ENCODE measurements around the gene RNF150.

DNA sequence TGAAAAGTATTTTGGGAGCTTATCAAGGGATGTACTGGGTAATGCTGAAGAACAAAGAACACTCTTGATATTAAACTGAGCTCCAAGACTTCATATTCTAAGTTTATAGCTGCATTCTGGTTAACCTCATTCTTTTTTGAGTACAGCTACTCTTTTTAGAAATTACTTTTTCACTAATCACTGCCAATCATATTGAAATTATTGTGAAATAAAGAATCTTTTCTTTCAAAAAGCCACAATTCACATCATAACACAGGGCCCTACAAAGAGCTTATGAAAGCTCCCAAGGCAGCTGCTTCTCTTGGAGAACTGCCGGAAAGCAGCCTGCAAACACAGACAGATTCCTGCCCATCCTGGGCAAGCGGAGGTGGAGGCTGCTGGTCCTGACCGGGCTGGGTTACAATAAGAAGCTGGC is 121.4 kb downstream of the RNF150 start:
- no peak for TF ChIP-seq EP300 (IDR thresholded peaks at IDR 0.05)
- no peak for TF ChIP-seq POLR2A (IDR thresholded peaks at IDR 0.05)
- TF ChIP-seq, protein P1, sequence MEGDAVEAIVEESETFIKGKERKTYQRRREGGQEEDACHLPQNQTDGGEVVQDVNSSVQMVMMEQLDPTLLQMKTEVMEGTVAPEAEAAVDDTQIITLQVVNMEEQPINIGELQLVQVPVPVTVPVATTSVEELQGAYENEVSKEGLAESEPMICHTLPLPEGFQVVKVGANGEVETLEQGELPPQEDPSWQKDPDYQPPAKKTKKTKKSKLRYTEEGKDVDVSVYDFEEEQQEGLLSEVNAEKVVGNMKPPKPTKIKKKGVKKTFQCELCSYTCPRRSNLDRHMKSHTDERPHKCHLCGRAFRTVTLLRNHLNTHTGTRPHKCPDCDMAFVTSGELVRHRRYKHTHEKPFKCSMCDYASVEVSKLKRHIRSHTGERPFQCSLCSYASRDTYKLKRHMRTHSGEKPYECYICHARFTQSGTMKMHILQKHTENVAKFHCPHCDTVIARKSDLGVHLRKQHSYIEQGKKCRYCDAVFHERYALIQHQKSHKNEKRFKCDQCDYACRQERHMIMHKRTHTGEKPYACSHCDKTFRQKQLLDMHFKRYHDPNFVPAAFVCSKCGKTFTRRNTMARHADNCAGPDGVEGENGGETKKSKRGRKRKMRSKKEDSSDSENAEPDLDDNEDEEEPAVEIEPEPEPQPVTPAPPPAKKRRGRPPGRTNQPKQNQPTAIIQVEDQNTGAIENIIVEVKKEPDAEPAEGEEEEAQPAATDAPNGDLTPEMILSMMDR (IDR thresholded peaks at IDR 0.05), result no peak
